RPMI7951 (cell line): ENCODE measurements around the gene BMP7. TPM values are rescaled to one million over a fixed set of nuclear protein-coding genes. Genes with fewer than 3 reads are reported as not detected.
A peak's percentile ranks its signal among the peaks of the same experiment; 100 is the strongest.
"Not testable (repeated sequence)": the region's sequence is repeated elsewhere in the genome, so short reads cannot be mapped to it uniquely, and the experiment has no call there.

Experiments used
- DNase-seq: peaks from one replicate; pipeline ENCODE4 v3.0.0-alpha.2; 2012; ENCODE audit warnings: low read depth
- total RNA-seq: library from RNA; depleted of rRNA; stranded (reverse); fragments of >200 nt; shearing (Covaris generic); gene quantifications from 2 replicates; pipeline ENCODE4 v1.2.3, GENCODE V29; 2014

The BMP7 gene
- total RNA-seq, 1 experiment from 2014 or later, result 0.96 TPM

GRCh38 chr20:57250607-57251343 is 15.7 kb downstream of the BMP7 start:
- peak; percentile 45 for DNase-seq

- DNase-seq, result no peak
Observed at GRCh38 chr20:57249772-57250171, 16.7 kb downstream of the BMP7 start.

GRCh38 chr20:57249073-57249472 is 17.4 kb downstream of the BMP7 start:
- DNase-seq, result no peak

- no peak for DNase-seq
Observed at GRCh38 chr20:57248132-57248797, 18.2 kb downstream of the BMP7 start.

GRCh38 chr20:57247292-57247965 is 19.0 kb downstream of the BMP7 start:
- no peak for DNase-seq

- no peak for DNase-seq
Observed at GRCh38 chr20:57245997-57246396, 20.4 kb downstream of the BMP7 start.

- DNase-seq, result no peak
Observed at GRCh38 chr20:57244627-57245214, 21.7 kb downstream of the BMP7 start.

GRCh38 chr20:57244221-57244585 is 22.2 kb downstream of the BMP7 start:
- DNase-seq, result no peak

GRCh38 chr20:57243480-57244220 is 22.8 kb downstream of the BMP7 start:
- no peak for DNase-seq

GRCh38 chr20:57242414-57242813 is 24.0 kb downstream of the BMP7 start:
- DNase-seq, result no peak

- peak; percentile 38 for DNase-seq
Observed at GRCh38 chr20:57241363-57241991, 25.0 kb downstream of the BMP7 start.

GRCh38 chr20:57240581-57241362 is 25.7 kb downstream of the BMP7 start:
- no peak for DNase-seq

- DNase-seq, result not testable (repeated sequence)
Observed at GRCh38 chr20:57239725-57240124, 26.7 kb downstream of the BMP7 start.

- not testable (repeated sequence) for DNase-seq
Observed at GRCh38 chr20:57239324-57239723, 27.1 kb downstream of the BMP7 start.

GRCh38 chr20:57238089-57238488 is 28.4 kb downstream of the BMP7 start:
- no peak for DNase-seq

- no peak for DNase-seq
Observed at GRCh38 chr20:57237585-57237953, 28.9 kb downstream of the BMP7 start.

GRCh38 chr20:57236813-57237584 is 29.4 kb downstream of the BMP7 start:
- DNase-seq, result no peak

GRCh38 chr20:57234556-57235251 is 31.7 kb downstream of the BMP7 start:
- DNase-seq, result no peak

- DNase-seq, result no peak
Observed at GRCh38 chr20:57231951-57232428, 34.5 kb downstream of the BMP7 start.
